KMS-11 (cell line): ENCODE data around the gene ELP6.
A peak's percentile ranks its signal among the peaks of the same experiment; 100 is the strongest.

Experiments
- H2AFZ ChIP-seq: fragments of 200-600 bp; sonication (generic); 2 replicates; pipeline ENCODE4 v1.6.1; 2016; ENCODE audit warnings: antibody characterized with exemption, mixed run types, low read depth
- H3K27ac ChIP-seq: fragments of 200-600 bp; sonication (generic); 2 replicates; pipeline ENCODE4 v1.6.1; 2016; ENCODE audit warnings: mild to moderate bottlenecking, mixed run types
- H3K27me3 ChIP-seq: fragments of 200-600 bp; sonication (generic); 2 replicates; pipeline ENCODE4 v1.6.1; 2017; ENCODE audit warnings: mild to moderate bottlenecking, low read depth, mixed run types, moderate library complexity; ENCODE audit not compliant: insufficient read depth
- H3K36me3 ChIP-seq: fragments of 200-600 bp; sonication (generic); 2 replicates; pipeline ENCODE4 v1.6.1; 2017; ENCODE audit warnings: mild to moderate bottlenecking, mixed run types; ENCODE audit not compliant: insufficient read depth
- H3K4me1 ChIP-seq: fragments of 200-600 bp; sonication (generic); 2 replicates; pipeline ENCODE4 v1.6.1; 2016; ENCODE audit warnings: mild to moderate bottlenecking, low read depth, mixed run types; ENCODE audit not compliant: poor library complexity, severe bottlenecking
- H3K4me2 ChIP-seq: fragments of 200-600 bp; sonication (generic); 2 replicates; pipeline ENCODE4 v1.7.0; 2016; ENCODE audit warnings: mild to moderate bottlenecking, mixed run types
- H3K4me3 ChIP-seq: fragments of 200-600 bp; sonication (generic); IDR thresholded peaks from 2 replicates; pipeline ENCODE4 v1.6.1; 2017; ENCODE audit warnings: low read depth, low read length, mixed read lengths; ENCODE audit not compliant: insufficient read depth
- H3K79me2 ChIP-seq: fragments of 200-600 bp; sonication (generic); 2 replicates; pipeline ENCODE4 v1.6.1; 2016; ENCODE audit warnings: low read depth, mixed run types; ENCODE audit not compliant: insufficient read depth
- H3K9ac ChIP-seq: fragments of 200-600 bp; sonication (generic); 2 replicates; pipeline ENCODE4 v1.6.1; 2016; ENCODE audit warnings: mild to moderate bottlenecking, mixed run types
- H4K20me1 ChIP-seq: fragments of 200-600 bp; sonication (generic); 2 replicates; pipeline ENCODE4 v1.6.1; 2016; ENCODE audit warnings: mild to moderate bottlenecking, mixed run types; ENCODE audit not compliant: insufficient read depth
- CTCF ChIP-seq: fragments of 200-600 bp; sonication (generic); conservative IDR thresholded peaks from 2 replicates; pipeline ENCODE4 v1.6.1; 2017; ENCODE audit warnings: low read depth, mild to moderate bottlenecking, antibody characterized with exemption, low read length, moderate library complexity, mixed read lengths

ELP6 gene

GRCh38 chr3:47479826-47480160 lies 33.7 kb downstream of the ELP6 start:
- peaks cover 5% of the 10 kb centered on the region for H3K4me1 ChIP-seq
- no peaks in the 10 kb centered on the region for H3K36me3 ChIP-seq
- H3K9ac ChIP-seq: no peak overlapping the region
- H3K79me2 ChIP-seq: peaks cover under 1% of the 10 kb centered on the region; the same call in 1 of the 2 replicates
- H4K20me1 ChIP-seq: no peaks in the 10 kb centered on the region
- no peaks in the 10 kb centered on the region for H3K27me3 ChIP-seq
- TF ChIP-seq CTCF: no peak
- H3K4me3 ChIP-seq: no peak overlapping the region
- H3K4me2 ChIP-seq: no peak overlapping the region
- H2AFZ ChIP-seq: no peak overlapping the region
- no peak overlapping the region for H3K27ac ChIP-seq

- TF ChIP-seq CTCF: no peak
- Histone ChIP-seq H3K4me3 (no peak overlapping the region), H3K27ac (no peak overlapping the region), H3K36me3 (no peaks in the 10 kb centered on the region), H3K4me2 (no peak overlapping the region), H3K79me2 (peaks cover 16% of the 10 kb centered on the region; the same call in 1 of the 2 replicates), H3K9ac (no peak overlapping the region), H2AFZ (no peak overlapping the region), H4K20me1 (no peaks in the 10 kb centered on the region), H3K4me1 (peaks cover 5% of the 10 kb centered on the region), H3K27me3 (no peaks in the 10 kb centered on the region)
Measured at GRCh38 chr3:47478022-47478421, 35.5 kb downstream of the ELP6 start.

GRCh38 chr3:47476644-47477199 lies 36.8 kb downstream of the ELP6 start:
- Histone ChIP-seq H3K79me2 (peaks cover 18% of the 10 kb centered on the region; the same call in 1 of the 2 replicates), H4K20me1 (no peaks in the 10 kb centered on the region), H3K36me3 (no peaks in the 10 kb centered on the region), H3K27ac (no peak overlapping the region), H3K4me3 (no peak overlapping the region), H3K4me2 (no peak overlapping the region), H3K9ac (no peak overlapping the region), H2AFZ (no peak overlapping the region), H3K4me1 (peaks cover 5% of the 10 kb centered on the region), H3K27me3 (no peaks in the 10 kb centered on the region)
- TF ChIP-seq CTCF: no peak

- no peaks in the 10 kb centered on the region for H4K20me1 ChIP-seq
- 0 out of 2 replicates have a peak overlapping the region, but pooled peaks have one; percentile 26 for H3K4me2 ChIP-seq
- peaks cover 23% of the 10 kb centered on the region; the same call in 1 of the 2 replicates for H3K79me2 ChIP-seq
- H2AFZ ChIP-seq: peak overlapping the region; percentile 84; the same call in 1 of the 2 replicates
- peak overlapping the region; percentile 5 for H3K4me3 ChIP-seq
- no peaks in the 10 kb centered on the region for H3K36me3 ChIP-seq
- no peaks in the 10 kb centered on the region for H3K27me3 ChIP-seq
- no peak overlapping the region for H3K27ac ChIP-seq
- H3K9ac ChIP-seq: no peak overlapping the region; the same call in 1 of the 2 replicates
- peaks cover 5% of the 10 kb centered on the region for H3K4me1 ChIP-seq
- TF ChIP-seq CTCF: peak; percentile 43
Measured at GRCh38 chr3:47476330-47476626, 37.2 kb downstream of the ELP6 start.
